Measurements from ENCODE around the gene SNAP91.

GRCh38 chr6:83637953-83638352 is 70.9 kb downstream of the SNAP91 start:
- no peak for TF ChIP-seq RAD21 (IDR thresholded peaks at IDR 0.05)
- no peak for TF ChIP-seq SP1 (IDR thresholded peaks at IDR 0.05)
- TF ChIP-seq CTCF (IDR thresholded peaks at IDR 0.05; ENCODE audit: low read depth, low read length, missing input control): no peak
- TF ChIP-seq GABPA (IDR thresholded peaks at IDR 0.05 in 1 of 2, conservative IDR thresholded peaks at IDR 0.05 in 1 of 2): no peak
- TF ChIP-seq YY1 (IDR thresholded peaks at IDR 0.05): no peak
- no peak for TF ChIP-seq TAF1 (conservative IDR thresholded peaks at IDR 0.05)
- no peak for TF ChIP-seq FOXA1 (IDR thresholded peaks at IDR 0.05)
- no peak for TF ChIP-seq ATF3 (IDR thresholded peaks at IDR 0.05)

Data from liver (tissue), 3 donors.